NCI-H146 treated with DMSO at 0.1 percent for 48 hours (cell line): ENCODE measurements around the gene AFMID.

Source experiments
- DNase-seq: peaks from one replicate; lab custom pipeline; 2025; ENCODE audit not compliant: unreplicated experiment; lab: John Stamatoyannopoulos, UW

The AFMID gene

DNA sequence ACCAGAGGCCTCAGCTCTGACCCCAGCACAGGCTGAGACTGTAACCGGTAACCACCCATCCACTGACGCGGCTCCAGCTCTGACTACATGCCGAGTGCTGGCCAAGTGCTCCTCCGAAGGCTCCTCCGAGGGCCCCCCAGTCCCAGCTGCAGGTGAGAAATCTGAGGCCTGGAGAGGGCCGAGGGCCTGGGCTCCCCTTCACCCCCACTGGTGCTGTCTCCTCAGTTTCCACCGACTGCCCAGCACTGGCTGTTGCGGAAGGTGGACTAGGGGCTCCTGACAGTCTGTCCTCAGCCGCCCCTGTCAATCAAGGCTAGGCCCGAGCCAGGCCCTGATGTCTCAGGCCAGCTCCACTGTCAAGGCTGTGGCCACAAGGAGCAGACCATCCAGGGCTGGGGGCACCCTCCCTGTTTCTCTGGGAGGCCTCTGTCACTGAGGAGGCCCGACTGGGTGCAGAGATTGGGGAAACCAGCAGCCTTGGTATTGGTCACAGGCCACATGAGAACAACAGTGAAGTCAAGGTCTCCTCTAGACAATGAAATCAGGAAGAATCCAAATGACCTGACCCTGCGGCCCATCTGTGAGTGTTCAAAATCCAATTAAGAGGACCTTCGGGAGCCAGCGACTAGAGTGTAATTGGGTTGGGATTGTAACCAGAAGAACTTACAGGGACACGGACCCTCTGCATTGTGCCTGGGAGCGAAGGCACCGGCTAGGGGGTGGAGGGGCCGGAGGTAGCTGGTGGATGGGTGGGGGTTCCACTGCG lies 49.4 kb downstream of the AFMID start:
- no peak for DNase-seq

DNA sequence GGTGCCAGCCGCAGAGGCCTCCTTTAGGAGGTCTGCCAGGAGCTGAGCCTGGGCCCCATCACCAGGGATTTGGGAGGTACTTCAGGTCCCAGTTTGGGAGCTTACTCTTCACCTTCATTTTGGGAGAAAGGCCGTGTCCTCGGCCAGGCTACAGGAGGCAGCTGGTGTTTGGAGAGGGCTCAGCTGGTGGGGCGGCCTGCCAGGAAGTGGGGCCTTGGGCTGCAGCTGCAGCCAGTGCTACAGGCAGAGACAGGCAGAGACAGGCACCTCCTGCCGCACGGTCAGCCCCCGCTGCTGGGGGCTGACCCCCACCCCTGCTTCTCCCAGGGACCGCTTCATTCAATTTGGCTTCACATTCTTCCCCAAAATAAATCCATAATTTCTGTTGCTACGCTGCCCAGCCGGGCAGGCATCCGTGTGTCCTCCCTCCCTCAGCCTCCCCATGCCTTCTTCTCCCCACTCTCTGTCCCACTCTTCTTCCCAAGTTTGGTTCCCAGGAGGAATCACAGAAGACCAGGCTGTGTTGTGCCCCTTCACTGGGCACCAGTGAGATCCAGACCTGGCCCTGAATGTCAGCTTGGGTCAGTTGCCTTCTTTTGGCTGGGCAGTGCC lies 50.3 kb downstream of the AFMID start:
- no peak for DNase-seq

DNA sequence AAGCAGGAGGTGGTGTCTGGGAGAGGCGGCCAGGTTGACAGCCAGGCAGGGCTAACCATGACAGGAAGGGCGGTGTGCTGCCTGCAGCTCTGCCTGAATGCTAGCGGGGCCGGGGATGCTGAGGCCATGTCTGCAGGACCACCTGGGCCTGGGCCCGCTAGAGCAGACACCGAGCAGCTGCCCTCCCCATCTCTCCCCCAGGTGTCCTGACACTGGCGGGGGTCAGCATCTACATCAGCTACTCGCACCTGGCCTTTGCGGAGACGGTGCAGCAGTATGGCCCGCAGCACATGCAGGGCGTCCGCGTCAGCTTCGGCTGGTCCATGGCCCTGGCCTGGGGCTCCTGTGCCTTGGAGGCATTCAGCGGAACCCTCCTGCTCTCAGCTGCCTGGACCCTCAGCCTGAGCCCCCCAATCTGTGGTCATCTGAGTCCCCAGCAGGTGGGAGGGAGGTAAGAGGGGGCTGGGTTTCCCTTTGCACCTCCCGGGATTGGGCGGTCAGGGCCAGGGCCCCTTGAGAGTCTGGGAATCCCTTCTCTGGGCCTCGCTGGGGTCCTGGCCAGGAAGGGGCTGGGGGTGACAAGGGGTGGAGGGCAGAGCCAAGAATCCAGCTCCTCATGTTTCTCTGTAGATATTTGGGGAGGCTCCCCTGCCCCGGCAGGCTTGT lies 51.8 kb downstream of the AFMID start:
- DNase-seq = no peak

DNA sequence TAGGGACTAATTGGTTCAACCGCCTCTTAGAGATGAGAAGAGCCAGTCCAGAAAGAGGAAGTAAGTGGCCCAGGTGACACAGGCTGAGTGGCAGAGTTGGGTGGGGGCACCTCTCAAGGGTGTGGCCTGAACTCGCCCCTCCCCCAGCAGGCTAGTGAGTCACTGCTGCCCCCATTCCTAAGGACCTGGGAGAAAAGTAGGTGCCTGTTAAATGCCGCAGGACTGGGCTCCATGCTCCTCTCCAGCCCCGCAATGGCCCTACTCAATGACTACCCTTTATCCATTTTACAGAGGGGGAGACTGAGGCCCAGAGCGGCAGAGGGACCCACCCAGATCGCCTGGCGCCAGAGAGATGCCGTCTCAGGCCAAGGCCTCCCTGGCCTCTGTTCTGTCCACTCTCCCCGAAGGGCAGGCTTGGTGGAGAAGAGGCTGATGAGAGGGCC lies 52.3 kb downstream of the AFMID start:
- no peak for DNase-seq

DNA sequence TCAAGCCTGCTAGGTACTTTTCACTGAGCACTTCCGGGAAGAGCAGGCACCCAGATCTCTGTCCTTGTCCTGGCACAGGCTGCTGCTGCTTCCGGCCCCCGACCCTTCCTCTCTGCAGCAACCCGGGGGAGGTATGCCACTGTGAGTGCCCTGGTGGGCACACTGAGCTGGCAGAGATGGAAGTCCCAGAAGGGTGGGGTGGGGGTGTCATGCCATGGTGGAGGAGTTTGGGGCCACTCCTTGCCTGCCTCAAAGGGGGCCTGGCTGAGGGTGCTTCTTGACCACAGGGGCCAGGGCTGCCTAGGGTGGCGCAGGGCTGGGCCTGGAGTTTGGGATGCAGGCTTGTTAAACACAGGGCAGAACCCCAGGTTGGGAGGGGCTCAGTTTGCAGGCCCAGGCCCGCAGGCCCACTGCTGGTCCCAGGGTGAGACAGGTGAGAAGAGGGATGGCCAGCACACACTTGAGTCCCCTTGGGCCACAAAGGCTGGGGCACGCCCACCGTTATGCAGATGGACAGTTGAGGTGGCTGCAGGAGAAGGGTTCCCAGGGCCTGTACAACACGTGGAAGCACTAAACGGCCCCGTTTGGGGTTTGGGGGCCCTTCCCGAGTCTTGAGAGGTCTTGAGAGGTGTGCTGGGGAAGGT lies 53.0 kb downstream of the AFMID start:
- DNase-seq = no peak

DNA sequence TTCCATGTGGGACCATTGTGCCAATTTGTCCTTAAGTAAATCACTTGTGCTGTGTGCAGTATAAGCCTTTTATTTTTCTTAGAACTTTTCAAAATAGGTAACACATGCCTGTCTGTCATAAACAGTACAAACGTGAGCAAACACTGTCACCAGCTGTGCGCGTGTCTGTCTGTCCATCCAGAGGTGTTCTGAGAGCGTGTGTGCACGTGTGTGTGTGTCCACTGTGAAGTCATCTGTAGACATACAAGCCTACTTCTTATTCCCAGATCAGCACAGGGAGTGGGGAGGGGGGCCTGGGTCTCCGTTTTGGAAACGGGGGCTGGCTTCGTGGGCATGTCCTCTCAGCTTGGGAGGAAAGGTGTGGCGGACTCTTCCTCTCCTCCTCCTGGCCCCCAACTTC lies 53.7 kb downstream of the AFMID start:
- no peak for DNase-seq

DNA sequence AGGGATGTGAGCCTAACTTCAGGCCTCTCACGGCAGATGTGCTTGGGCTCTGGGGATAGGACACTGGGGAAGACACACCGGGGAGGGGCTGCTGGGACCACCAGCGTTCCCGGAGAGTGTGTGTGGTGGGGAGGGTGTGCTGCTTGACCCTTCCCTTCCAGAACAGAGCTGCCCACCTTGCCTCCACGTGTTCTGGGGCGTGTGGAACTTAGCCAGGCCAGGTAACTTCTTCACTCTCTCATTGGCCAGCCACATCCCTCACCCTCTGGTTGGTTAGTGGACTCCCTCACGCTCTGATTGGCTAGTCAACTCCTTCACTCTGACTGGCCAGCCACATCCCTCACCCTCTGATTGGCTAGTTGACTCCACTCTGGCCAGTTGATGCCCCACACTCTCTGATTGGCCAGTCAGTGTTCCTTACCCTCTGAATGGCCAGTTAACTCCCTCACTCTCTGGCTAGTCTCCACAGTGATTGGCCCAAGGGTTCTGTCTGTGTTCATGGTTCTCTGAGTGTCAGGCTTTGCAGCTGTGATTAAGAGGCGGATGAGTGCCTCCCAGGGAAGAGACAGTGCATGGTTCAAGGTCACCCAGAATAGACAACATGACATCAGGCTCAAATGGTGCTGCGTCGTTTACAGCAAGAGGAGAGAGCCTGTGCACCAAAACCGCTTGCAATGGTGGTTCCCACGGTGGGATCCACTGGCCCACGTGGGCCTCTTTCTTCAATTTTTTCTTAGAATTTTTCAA lies 54.3 kb downstream of the AFMID start:
- DNase-seq = no peak

DNA sequence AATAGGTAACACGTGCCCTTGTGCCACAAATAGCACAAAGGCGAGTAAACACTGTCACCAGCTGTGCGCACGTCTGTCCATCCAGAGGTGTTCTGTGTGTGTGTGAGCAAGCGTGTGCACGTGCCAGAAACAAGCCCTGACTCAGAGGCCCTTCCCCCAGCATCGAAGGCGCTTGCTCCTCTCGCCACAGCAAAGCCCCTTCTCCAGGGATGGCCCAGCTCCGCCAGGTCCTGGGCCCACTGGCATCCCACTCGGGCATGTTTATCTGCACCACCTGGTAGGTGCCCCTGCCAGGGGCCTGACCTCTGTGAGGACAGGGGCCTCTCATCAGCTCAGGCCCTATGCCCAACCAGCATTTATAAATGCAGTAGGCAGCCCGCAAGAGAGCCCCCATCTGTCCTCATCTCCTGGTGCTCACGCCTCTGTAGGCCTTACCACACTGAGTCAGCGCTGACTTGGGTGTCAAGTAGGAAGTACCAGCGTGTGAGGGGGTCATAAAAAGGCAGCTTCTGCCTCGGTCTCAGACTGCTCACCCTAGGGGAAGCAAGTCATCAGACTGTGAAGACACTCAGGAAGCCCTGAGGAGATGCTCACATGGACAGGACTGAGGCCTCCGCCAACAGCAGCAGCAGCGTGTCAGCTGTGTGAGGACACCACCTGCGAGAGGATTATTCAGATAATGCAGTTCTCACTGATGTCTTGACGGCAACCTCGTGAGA lies 55.0 kb downstream of the AFMID start:
- DNase-seq = no peak

DNA sequence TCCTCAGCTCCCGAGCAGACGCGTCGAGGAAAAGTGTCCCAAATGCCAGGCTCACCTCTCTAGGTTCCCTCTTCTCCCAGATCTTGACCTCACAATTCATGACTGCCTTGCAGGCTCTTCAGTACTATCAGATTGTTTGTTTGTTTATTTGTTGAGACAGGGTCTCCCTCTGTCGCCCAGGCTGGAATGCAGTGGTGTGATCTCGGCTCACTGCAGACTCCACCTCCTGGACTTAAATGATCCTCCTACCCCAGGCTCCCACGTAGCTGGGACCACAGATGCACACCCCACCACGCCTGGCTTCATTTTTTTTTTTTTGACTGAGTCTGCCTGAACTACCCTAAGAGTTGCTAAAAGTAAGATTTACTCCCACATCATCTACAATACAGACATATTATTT lies 60.1 kb downstream of the AFMID start:
- DNase-seq = no peak

DNA sequence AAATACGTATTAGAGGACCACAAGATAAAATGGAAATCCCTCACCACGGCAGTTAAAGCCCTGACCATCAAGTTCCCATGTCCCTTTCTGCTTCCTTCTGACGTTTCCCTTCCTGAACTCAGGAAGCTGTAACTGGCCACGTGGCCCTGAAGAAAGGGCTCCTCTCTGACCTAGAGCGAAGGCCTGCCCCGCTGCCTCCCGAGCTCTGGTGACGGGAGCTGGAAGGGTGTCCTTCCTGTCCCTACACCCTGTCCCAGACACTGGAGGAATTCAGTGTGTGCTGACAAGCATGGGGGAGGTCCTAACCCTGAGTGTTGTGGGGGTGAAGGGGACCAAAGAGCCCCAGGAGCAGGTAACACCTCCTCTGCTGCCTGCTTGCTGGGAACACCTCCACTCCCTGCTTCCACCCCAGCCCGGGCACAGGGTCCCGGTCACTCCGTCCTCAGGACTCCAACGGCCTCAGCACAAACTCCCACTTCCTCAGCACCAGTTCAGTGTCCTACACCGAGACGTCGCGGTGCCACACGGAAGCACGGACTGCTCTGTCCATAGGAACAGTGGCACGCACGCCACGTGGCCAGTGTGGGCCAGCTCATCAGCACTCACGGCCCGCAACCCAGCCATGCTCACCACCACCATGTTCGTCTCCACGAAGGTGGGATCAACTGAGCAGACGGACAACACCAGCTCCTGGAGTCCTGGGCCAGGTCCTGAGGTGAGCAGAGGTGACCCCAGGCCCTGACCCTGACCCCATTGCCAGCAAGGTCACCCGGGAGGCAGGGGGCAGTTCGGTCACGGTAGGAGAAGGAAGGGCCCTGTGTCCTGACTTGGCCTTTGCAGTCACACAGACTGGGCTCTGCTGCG lies 61.1 kb downstream of the AFMID start:
- DNase-seq = no peak

DNA sequence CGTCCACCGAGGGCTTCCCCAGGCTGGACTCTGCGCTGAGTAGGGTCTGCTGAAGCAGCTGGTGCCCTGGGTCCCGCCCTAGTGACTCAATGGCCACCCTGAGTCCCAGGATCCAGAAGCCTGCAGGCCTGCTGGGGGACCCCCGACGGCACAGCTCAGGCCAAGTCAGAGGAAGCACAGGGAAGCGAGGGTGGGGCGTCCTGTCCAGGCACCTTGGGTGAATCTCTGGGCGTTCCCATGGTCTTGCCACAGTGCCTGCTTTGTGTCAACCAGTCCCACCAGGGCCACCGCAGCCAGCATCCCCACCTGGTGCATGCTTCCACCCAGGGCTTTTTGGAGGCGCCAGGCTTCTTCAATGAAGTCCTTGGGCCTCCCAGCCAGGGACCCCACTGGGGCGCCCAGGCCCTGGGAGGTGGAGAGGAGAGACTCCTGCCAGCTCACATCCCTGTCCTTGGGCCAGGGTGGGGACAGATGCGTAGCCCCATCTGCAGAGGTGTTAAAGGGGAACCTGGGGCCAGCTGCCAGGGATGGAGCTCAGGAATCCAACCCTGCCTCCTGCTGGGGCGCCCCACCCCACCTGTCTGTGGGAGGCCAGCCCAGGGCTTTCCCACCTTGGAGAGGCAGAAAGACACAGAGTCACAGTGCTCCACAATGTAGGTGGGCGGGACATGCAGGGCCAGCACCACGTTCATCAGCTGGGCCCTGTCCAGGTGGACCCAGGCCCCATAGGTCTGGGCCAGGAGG lies 62.1 kb downstream of the AFMID start:
- no peak for DNase-seq

DNA sequence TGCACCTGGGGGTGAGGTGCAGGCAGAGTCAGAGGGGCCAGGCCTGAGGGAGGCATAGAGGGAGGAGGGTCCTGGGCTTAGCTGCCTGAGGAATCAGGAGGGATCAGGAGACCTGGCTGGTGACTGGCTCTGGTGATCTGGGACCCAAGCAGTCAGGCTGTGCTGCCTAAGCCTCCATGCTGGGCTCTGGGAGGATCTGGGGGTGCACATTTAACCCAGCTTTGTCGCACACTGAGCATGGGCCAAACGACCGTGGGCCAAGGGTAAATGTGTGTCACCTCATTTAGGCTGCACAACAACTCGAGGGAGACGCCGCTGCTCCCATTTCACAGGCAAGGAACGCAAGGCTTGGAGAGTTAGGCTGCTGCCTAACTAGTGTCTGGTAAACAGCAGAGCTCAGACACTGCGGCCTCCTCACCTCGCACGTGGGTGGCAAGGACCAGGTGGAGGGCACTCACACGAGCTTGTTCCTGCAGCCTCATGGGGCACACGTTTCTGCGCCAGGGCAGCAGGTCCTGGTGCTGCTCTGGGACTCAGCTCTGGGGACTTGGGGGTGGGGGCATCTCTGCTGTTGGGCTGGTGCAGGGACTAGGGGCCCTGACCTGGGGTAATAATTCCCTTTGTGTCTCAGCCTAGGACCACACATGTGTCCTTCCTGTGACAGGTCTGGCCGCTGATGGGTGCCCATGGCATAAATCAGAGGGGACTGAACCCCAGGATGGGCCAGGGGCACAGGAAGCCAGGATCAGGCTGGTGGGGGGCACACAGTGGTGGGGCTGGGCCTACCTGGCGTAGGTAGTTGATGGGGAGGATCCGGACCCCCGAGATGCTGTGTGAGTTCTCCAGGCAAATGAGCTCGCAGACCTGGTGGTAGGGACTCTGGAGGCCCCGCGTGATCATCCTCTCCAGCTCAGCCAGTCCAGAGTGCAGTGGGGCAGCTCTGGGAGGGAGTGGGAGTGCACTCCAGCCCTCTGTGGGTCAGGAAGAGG lies 63.0 kb downstream of the AFMID start:
- DNase-seq = no peak

DNA sequence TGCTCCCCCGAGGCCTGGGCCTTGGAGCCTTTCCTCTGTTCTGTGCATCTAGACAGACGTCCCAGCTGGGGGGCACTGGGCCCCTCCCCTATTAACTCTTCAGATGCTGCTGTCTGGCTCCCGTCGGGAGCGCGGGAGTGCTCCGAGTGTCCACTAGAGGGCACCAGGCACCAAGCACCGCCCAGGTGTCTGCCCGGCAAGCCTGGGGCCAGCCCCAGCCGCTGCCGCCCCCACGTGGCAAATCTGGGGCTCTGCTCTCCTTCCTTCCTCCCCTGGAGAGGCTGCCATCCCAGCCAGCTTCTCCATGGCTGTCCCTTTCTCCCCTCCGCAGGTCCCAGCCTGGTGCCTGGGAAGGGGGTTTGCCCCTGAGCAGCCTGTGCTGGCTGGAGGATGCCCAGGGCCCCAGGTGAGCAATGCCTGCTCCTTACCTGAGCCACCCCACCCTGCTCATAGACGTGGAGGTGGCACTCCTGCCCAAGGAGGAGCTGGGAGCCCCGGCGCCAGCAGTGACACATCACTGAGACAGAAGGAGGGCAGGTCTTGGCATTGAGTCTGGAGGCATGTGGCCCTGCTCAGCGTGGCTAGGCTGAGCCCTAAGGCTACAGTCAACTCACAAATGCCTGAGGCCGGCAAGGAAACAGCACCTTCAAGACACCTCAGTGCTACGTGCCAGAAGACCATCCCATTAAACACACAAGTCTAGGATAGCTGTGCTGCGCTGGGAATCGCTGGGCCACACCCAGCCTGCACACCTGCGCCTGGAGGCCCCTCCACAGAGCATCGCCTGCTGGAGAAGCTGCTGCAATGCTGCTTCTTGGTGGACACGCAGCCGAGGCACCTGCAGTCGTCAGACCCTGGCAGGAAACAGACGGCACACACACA lies 64.0 kb downstream of the AFMID start:
- peak; percentile 78 for DNase-seq

DNA sequence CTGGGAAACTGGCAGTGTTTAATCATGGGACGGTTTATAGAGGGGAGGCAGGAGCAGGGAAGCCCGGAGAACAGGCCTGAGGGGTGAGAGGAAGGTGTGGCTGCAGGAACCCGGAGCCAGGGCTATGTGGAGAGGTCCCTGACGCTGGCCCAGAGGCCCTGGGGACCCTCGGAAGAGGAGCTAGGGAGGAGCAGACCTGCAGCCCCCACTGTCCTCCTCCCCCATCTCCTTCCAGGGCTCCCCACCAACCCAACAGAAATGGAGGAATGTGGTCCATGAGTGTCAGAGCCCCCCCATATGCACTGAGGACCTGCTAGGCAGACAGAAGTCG lies 64.6 kb downstream of the AFMID start:
- no peak for DNase-seq

DNA sequence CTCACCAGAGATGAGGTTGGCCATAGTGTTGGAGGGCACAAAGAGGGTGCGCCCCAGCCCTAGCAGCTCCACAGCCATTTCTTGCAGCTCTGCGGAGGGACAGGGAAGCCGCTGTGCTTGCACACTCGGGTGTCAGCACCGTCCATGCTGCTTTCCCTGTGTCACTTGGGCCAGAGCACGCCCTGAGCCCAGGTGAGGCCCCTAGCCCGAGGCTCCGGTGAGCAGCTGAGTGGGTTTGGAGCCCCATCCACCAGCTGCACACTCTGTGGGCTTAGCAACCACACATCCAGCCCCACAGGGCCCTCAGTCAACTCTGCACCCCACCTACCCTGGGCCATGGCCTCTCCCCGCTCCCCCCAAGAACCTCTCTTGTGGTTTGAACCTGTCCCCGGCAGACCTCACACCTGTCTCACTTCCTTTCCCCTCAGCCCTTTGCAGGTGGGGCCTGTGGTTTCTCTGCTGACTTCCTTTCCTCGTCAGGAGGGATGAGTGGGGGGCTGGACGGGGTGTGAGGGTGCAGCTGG lies 65.0 kb downstream of the AFMID start:
- DNase-seq = no peak
